ENCODE results near the gene CLEC1B.
"Not testable (repeated sequence)": the region's sequence is repeated elsewhere in the genome, so short reads cannot be mapped to it uniquely, and the experiment has no call there.

CLEC1B gene

DNA sequence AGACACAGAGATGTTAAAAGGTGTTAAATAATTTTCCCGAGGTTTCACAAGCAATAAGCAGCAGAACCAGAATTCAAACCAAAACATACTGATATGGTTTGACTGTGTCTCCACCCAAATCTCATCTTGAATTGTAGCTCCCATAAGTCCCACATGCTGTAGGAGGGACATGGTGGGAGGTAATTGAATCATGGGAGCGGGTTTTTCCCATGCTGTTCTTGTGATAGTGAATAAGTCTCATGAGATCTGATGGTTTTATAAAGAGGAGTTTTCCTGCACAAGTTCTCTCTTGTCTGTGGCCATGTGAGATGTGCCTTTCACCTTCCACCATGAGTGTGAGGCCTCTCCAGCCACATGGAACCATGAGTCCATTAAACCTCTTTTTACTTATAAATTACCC lies 24.2 kb downstream of the CLEC1B start:
- DNase-seq (ENCODE audit: low spot score) = not testable (repeated sequence)

DNA sequence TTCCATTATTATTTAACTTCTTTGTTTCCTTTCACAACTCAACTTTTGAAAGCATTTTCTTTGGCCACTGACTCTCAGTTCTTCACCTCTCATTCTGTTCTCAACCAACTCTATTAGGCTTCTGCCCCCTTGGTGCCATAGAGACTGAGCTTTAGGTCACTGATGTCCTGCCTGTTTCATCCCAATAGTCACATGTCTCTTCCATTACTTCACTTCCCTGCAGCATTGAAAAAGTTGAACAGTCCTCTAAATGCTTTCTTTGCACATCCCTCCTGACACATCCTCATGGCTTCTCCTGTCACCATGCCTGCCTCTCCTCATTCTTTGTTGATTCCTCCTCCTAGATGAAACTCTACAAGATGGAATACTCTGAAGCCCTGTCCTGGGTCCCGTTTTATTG lies 25.0 kb downstream of the CLEC1B start:
- DNase-seq (ENCODE audit: low spot score) = no peak

GRCh38 chr12:9971181-9971580 lies 27.7 kb downstream of the CLEC1B start, which contains the start of gene CLEC12A:
Gene CLEC12A (plus strand): TSS chr12:9971409. CDS start chr12:9971597, 188 bp downstream.
- DNase-seq (ENCODE audit: low spot score) = no peak

DNA sequence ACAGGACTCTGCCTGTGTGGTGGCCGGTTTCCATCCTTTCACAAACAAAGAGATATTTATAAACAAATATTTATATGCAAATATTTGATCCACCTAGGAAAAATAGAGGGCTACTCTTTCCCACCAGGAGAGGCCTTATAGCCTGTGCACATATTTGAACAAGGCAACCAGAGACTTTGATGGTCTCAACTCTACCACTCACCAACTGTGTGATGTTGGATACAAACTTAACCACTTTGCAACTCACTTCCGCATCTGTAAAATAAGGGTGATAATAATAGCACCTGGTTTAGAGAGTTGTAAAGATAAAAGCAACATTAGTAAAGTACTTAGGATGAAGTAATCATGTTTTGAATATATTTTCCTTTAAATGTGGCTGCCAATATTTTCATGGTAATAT lies 29.2 kb downstream of the CLEC1B start:
- no peak for DNase-seq (ENCODE audit: low spot score)

DNA sequence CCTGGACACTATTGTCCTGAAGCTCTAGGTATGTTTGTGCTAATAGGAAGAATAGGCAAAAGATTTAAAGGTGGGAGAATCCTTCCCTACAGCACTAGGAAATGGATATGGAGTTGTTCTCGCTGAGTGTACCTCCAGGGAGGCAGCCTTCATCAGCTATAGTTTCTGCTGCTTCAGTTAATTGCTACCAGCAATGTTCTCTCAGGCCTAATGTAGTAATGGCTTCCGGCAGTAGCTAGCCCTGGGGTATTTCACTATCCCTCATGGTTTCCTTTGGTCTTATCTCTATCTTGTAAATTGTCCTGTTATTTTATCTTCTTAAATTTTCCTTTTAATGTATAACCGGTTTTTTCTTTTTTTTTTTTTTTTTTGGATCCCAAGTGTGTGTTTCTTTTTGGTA lies 37.0 kb downstream of the CLEC1B start:
- DNase-seq (ENCODE audit: low spot score) = no peak

GRCh38 chr12:9961106-9961505 lies 37.8 kb downstream of the CLEC1B start:
- no peak for DNase-seq (ENCODE audit: low spot score)

GRCh38 chr12:9960590-9960989 lies 38.3 kb downstream of the CLEC1B start:
- no peak for DNase-seq (ENCODE audit: low spot score)

- DNase-seq (ENCODE audit: low spot score) = no peak
Measured at GRCh38 chr12:9957834-9958233, 41.1 kb downstream of the CLEC1B start.

GRCh38 chr12:9952954-9953729 lies 45.8 kb downstream of the CLEC1B start:
- DNase-seq (ENCODE audit: low spot score) = not testable (repeated sequence)

DNA sequence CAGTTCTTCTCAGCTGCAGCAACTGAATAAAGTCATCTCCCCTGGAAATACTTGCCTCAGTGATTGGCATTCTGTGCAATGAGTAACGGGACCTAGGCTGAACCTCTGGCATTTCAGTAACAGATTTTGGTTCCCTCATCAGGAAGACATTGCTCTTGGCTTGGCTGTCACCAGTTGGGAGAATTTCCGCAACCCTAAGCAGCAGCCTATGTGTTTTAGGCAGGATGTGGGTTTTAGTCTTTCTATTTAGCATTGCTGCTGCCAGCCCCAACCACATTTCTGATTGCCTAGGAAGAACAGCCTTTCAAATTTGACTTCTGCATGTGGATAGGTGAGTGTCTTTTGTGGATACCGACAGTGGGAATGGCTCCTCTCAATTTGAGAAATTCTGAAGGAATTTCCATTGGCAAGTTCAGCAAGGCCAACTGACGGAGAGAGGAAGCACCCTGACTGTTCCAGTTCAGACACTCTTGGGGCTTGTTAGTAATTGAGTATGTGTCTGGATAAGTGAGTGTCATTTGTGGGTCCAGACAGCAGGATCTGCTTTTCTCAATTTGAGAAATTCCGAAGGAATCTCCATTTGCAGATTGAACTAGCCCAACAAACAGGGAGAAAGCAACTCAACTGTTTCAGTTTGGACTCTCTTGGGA lies 47.8 kb downstream of the CLEC1B start:
- no peak for DNase-seq (ENCODE audit: low spot score)

DNA sequence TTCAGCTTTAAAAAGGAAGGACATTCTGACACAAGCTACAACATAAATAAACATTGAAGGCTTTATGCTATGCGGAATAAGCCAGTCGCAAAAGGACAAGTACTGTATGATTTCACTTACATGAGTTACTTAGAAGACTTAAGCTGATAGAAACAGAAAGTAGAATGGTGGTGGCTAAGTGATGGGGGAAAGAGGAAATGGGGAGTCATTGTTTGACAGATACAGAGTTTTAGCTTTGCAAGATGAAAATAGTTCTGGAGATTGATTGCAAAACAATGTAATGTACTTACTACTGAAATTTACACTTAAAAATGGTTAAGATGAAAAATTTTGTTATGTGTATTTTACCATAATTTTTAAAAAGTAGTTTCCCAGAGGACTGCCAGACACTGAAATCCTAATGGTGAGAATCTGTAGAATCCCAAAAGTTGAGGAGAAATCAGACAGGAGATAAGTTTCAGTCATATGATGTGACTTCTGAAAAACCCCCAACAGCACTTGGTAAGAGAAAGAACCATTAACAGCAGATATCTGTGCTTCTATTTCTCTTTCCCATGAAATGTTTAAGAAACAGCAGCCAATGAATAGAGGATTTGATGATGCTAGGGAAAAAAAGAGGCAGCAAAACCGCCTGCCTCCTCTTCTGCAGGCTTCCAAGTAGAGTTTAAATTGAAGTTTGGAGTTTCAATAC lies 50.2 kb downstream of the CLEC1B start:
- no peak for DNase-seq (ENCODE audit: low spot score)

- no peak for DNase-seq (ENCODE audit: low spot score)
Measured at GRCh38 chr12:9947674-9948073, 51.2 kb downstream of the CLEC1B start.

DNA sequence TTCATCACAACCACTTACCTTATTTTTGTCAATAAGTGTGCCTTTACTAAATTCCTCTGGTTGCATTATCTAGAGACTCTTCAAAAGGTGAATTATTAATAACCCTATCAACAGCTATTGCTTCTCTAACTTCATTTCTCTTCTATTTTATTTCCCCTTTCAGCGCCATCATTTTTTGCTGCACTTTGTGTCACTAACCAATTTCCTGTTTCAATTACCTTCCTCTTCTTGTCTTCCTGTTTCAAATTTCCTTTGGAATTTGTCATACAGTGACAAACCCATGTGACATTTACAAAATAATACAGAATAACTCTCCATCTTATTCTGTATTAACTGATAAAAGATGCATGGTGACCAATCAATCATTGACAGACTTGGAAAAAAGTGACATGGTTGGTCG lies 54.5 kb downstream of the CLEC1B start:
- no peak for DNase-seq (ENCODE audit: low spot score)

DNA sequence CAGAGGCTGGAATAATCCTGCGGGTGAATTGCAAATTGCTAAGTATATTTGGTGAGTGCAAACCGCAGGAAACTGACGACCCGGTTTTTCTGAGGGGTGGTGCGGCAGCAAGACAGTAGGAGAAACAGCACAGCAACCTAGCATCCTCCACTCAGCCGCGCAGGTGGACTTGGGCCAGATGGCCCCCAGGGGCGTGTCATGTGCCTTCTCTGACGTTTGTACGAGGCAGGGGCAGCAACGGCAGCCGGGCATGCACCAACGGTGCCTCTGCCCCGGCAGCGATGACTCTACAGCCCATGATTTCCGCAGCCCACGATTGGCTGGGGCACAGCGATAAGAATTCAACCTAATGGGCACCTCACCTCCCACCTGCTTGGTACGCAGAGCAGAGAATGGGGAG lies 55.7 kb downstream of the CLEC1B start:
- no peak for DNase-seq (ENCODE audit: low spot score)
